ENCODE data around the gene GNG14. TPM values are rescaled to one million over a fixed set of nuclear protein-coding genes. Genes with fewer than 3 reads are reported as not detected.

Gene GNG14
- total and polyA plus RNA-seq, 2 of the 13 experiments (the other 11 are each of a cell fraction or from before 2014, with no cell fraction given), result not detected

DNA sequence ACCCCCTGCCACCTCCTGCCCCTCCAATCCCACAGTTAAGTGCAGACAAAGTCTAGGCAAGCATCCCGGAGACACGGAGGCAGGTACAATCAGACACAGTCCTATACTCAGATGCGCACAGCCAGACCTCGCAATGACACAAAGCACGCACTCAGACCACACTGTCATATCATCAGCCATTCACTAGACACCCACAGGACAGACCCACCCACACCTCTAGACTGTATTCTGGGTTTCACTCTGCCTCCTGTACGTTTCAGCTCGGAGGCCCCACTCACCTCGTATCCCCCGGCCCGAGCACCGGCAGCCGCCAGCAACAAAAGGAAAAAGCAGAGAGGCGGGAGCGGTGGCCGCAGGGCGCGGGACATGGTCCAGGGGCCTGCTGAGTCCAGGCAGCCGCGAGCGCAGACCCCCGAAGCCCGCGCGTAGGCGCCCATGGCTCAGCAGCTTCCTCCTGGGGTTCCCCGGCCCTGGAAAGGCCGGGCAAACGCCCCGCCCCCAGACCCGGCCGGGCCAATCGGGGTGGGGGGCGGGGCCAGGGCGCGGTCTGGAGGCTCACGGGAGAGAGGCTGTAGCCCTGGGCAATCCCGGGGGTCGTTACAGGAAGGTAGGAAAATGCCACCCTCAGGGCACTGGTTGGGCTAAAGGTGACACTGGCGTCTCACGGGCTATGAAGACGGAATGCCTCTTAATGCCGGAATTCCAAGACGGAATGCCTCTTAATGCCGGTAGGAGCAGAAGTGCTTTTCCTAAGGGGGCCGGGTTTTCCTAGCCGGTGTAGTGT, 21.3 kb upstream of the GNG14 start, which contains the start of the genes MAN2B1 and WDR83 (continued):
- peak; percentile 66; the same call in 1 of the 2 replicates for TF ChIP-seq NRL (CRISPR knock-in tag; IDR thresholded peaks at IDR 0.05; ENCODE audit: borderline replicate concordance)
- no peak for TF ChIP-seq HOXA7 (CRISPR knock-in tag; IDR thresholded peaks at IDR 0.05)
- TF ChIP-seq, protein P1, sequence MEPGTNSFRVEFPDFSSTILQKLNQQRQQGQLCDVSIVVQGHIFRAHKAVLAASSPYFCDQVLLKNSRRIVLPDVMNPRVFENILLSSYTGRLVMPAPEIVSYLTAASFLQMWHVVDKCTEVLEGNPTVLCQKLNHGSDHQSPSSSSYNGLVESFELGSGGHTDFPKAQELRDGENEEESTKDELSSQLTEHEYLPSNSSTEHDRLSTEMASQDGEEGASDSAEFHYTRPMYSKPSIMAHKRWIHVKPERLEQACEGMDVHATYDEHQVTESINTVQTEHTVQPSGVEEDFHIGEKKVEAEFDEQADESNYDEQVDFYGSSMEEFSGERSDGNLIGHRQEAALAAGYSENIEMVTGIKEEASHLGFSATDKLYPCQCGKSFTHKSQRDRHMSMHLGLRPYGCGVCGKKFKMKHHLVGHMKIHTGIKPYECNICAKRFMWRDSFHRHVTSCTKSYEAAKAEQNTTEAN (CRISPR knock-in tag; conservative IDR thresholded peaks at IDR 0.05), result no peak
- TF ChIP-seq, protein P2, sequence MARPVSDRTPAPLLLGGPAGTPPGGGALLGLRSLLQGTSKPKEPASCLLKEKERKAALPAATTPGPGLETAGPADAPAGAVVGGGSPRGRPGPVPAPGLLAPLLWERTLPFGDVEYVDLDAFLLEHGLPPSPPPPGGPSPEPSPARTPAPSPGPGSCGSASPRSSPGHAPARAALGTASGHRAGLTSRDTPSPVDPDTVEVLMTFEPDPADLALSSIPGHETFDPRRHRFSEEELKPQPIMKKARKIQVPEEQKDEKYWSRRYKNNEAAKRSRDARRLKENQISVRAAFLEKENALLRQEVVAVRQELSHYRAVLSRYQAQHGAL (CRISPR knock-in tag; IDR thresholded peaks at IDR 0.05; ENCODE audit: not compliant biosample characterization), result no peak
- no peak for TF ChIP-seq ZFYVE20 (CRISPR knock-in tag; IDR thresholded peaks at IDR 0.05; ENCODE audit: borderline replicate concordance, low read depth)
- peak; percentile 60 for TF ChIP-seq PHF20 (CRISPR knock-in tag; IDR thresholded peaks at IDR 0.05)
- TF ChIP-seq ZC3H13 (CRISPR knock-in tag; IDR thresholded peaks at IDR 0.05), result no peak
- no peak for TF ChIP-seq ZNF20 (CRISPR knock-in tag; IDR thresholded peaks at IDR 0.05)
- no peak for TF ChIP-seq CHD2 (IDR thresholded peaks at IDR 0.05; ENCODE audit: low read depth, low read length)
- TF ChIP-seq, protein P3, sequence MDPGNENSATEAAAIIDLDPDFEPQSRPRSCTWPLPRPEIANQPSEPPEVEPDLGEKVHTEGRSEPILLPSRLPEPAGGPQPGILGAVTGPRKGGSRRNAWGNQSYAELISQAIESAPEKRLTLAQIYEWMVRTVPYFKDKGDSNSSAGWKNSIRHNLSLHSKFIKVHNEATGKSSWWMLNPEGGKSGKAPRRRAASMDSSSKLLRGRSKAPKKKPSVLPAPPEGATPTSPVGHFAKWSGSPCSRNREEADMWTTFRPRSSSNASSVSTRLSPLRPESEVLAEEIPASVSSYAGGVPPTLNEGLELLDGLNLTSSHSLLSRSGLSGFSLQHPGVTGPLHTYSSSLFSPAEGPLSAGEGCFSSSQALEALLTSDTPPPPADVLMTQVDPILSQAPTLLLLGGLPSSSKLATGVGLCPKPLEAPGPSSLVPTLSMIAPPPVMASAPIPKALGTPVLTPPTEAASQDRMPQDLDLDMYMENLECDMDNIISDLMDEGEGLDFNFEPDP (CRISPR knock-in tag; conservative IDR thresholded peaks at IDR 0.05), result no peak
- TF ChIP-seq ZNF619 (CRISPR knock-in tag; IDR thresholded peaks at IDR 0.05), result no peak
- TF ChIP-seq ZUFSP (CRISPR knock-in tag; IDR thresholded peaks at IDR 0.05; ENCODE audit: borderline replicate concordance), result no peak
- TF ChIP-seq, protein P4, sequence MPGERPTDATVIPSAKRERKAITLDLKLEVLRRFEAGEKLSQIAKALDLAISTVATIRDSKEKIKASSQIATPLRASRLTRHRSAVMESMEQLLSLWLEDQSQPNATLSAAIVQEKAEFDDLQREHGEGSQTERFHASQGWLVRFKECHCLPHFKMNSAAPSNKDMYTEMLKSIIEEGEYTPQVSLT (CRISPR knock-in tag; IDR thresholded peaks at IDR 0.05; ENCODE audit: borderline replicate concordance, low read depth), result no peak
- no peak for TF ChIP-seq ZMYM4 (CRISPR knock-in tag; IDR thresholded peaks at IDR 0.05)
- TF ChIP-seq KLF16 (CRISPR knock-in tag; IDR thresholded peaks at IDR 0.05), result no peak; a peak in 2 of 4 replicates
- TF ChIP-seq HDAC6 (IDR thresholded peaks at IDR 0.05; ENCODE audit: low read depth, low read length), result no peak
- TF ChIP-seq KLF6 (CRISPR knock-in tag; IDR thresholded peaks at IDR 0.05), result no peak
- TF ChIP-seq ZNF749 (CRISPR knock-in tag; IDR thresholded peaks at IDR 0.05; ENCODE audit: borderline replicate concordance), result no peak
- TF ChIP-seq HMGXB4 (CRISPR knock-in tag; IDR thresholded peaks at IDR 0.05; ENCODE audit: borderline replicate concordance in 1 of 2, low read depth in 1 of 2), result peak; percentile 32 to 33; a peak in 1 of 4 replicates
- no peak for TF ChIP-seq ADNP (CRISPR knock-in tag; IDR thresholded peaks at IDR 0.05)
- TF ChIP-seq RBM22 (optimal IDR thresholded peaks at IDR 0.05; ENCODE audit: low read length), result no peak
